Fibroblast of the aortic adventitia (primary cell): ENCODE data around the gene ARMH1. TPM values are rescaled to one million over a fixed set of nuclear protein-coding genes. Genes with fewer than 3 reads are reported as not detected.

Experiments used
- DNase-seq: peaks from one replicate; pipeline ENCODE4 v3.0.0-alpha.2; 2010; ENCODE audit warnings: low read depth
- H3K4me3 ChIP-seq: 2 replicates; pipeline ENCODE4 v1.5.1; 2011; ENCODE audit warnings: low read depth, mild to moderate bottlenecking, control low read depth, low read length, moderate library complexity
- total RNA-seq: library from RNA; depleted of rRNA; stranded (reverse); fragments of >200 nt; gene quantifications from 2 replicates; pipeline ENCODE4 v1.2.3, GENCODE V29; 2012; ENCODE audit warnings: low replicate concordance
- TF ChIP-seq, protein P1 (sequence below): IDR thresholded peaks from 2 replicates; pipeline ENCODE4 v1.5.1; 2011; ENCODE audit warnings: mild to moderate bottlenecking, low read length, control low read depth, inconsistent platforms; ENCODE audit not compliant: insufficient read depth

Gene ARMH1
- total RNA-seq, 1 donor = 1.7 TPM

GRCh38 chr1:44678120-44678519 lies 3.6 kb downstream of the ARMH1 start:
- TF ChIP-seq, protein P1, sequence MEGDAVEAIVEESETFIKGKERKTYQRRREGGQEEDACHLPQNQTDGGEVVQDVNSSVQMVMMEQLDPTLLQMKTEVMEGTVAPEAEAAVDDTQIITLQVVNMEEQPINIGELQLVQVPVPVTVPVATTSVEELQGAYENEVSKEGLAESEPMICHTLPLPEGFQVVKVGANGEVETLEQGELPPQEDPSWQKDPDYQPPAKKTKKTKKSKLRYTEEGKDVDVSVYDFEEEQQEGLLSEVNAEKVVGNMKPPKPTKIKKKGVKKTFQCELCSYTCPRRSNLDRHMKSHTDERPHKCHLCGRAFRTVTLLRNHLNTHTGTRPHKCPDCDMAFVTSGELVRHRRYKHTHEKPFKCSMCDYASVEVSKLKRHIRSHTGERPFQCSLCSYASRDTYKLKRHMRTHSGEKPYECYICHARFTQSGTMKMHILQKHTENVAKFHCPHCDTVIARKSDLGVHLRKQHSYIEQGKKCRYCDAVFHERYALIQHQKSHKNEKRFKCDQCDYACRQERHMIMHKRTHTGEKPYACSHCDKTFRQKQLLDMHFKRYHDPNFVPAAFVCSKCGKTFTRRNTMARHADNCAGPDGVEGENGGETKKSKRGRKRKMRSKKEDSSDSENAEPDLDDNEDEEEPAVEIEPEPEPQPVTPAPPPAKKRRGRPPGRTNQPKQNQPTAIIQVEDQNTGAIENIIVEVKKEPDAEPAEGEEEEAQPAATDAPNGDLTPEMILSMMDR = no peak
- no peak overlapping the region for H3K4me3 ChIP-seq
- no peak for DNase-seq

DNA sequence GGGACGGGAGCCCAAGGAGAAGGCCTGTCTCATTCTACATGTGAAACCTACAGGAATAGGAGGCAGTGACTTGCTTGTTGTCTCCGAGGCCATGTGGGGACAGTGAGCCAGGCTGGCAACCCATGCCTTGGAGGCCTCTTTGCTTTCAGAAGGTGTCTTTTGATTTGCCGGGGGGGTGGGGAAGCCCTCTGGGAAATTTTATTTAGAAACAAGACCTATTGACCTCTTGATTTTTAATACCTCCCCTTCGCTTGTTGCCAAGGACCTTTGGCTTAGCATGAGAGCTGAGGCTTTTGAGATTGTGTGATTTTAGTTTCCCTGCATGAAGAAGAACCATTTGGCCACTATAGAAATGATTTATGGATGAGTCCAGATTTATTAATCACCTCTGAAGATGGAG lies 4.1 kb downstream of the ARMH1 start:
- no peak overlapping the region for H3K4me3 ChIP-seq
- TF ChIP-seq, protein P1 = no peak
- DNase-seq = no peak

GRCh38 chr1:44679468-44679867 lies 5.0 kb downstream of the ARMH1 start:
- no peak overlapping the region for H3K4me3 ChIP-seq
- DNase-seq = no peak
- TF ChIP-seq, protein P1 = no peak

GRCh38 chr1:44681905-44682882 lies 7.7 kb downstream of the ARMH1 start:
- no peak overlapping the region for H3K4me3 ChIP-seq
- TF ChIP-seq, protein P1 = no peak
- no peak for DNase-seq

GRCh38 chr1:44682883-44683265 lies 8.4 kb downstream of the ARMH1 start:
- no peak overlapping the region for H3K4me3 ChIP-seq
- DNase-seq = no peak
- TF ChIP-seq, protein P1 = no peak

DNA sequence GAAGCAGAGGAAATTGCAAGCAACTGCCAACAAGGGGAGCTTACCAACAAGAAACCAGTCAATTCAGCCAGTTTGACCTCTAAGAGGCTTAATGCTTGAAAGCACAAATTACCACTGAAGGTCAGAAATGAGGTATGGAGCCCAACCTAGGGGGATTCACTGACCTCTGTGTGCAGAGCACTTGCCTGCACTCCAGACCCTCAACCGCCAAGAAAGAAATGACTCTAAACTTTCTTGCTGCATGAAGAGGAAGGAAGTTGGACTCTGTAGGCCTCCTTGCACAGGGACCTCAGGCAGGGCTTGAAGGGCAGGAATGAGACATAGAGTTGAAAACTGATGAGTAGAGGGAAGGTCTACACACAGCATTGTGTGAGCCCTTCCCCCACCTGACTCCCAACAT lies 10.0 kb downstream of the ARMH1 start:
- TF ChIP-seq, protein P1 = no peak
- H3K4me3 ChIP-seq = no peak overlapping the region
- no peak for DNase-seq
